ENCODE results near the gene TNFRSF19. TPM values are rescaled to one million over a fixed set of nuclear protein-coding genes. Genes with fewer than 3 reads are reported as not detected.

The TNFRSF19 gene
- total RNA-seq, 1 donor from 2014 or later, result 1.5 TPM

GRCh38 chr13:23600534-23600933 is 30.3 kb downstream of the TNFRSF19 start:
- no peak for DNase-seq (ENCODE audit: low spot score)

DNA sequence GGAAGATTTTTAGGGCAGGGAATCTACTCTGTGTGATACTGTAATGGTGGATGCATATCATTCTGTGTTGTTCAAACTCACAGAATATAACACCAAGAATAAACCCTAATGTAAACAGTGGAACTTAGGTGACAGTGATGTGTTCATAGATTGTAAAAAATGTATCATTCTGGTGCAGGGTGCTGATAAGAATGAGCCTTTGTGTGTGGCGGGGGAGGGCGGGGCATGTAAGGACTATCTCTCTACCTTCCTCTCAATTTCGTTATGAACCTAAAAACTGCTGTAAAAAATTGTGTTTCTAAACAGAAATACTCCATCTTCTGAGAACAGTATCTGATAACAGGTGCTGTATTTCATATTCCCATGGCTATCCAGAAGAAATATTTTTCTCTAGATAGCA is 35.6 kb downstream of the TNFRSF19 start:
- no peak for DNase-seq (ENCODE audit: low spot score)

- no peak for DNase-seq (ENCODE audit: low spot score)
Measured at GRCh38 chr13:23608138-23608537, 37.9 kb downstream of the TNFRSF19 start.

DNA sequence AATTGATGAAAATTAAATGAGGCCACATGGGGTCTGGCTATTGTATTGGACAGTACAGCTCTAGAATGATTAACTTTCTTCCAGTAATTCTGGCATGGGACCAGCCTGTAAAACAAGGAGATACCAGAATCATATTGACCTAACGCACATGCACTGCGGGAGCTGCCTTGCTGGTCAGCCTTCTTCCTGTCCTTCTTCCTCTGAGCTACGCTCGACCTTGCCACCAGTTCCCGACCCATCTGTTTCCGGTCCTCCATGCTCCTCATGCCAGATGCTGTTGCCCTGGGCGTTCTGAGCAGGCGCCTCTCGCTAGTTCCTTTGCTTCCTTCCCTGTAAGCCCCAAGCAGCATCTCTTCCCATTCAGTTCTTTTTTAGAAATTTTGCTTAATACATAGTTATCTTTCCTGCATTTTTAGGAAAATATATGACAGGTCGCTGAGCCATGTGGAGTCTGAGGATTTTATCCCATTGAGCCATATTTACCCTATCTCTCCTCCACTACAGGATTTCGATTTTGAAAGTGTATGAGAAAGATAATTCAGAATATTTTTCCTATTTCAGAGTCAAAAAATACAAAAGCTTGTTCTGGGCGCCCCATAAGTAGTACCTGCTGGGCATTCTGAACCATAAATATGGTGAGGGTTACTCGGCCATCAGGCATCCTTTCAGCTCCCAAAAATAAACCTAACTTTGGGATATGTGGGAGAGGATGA is 38.6 kb downstream of the TNFRSF19 start:
- no peak for DNase-seq (ENCODE audit: low spot score)

DNA sequence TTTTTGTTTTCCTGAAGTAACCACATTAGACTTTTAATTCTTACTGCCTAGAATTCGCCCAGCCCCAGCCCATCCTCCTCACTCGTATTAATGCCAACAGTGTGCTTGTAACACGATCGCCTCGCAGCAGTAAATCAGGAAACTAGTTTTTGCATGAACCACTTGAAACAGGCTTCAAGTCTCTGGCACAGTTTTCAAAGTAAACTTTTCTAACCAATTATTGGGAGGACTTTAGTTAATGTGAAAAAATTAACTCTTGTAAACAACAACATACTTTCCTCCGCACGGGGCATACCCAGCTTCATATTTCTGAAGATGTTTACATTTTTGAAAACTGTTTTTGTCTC is 39.2 kb downstream of the TNFRSF19 start:
- DNase-seq (ENCODE audit: low spot score), result no peak

DNA sequence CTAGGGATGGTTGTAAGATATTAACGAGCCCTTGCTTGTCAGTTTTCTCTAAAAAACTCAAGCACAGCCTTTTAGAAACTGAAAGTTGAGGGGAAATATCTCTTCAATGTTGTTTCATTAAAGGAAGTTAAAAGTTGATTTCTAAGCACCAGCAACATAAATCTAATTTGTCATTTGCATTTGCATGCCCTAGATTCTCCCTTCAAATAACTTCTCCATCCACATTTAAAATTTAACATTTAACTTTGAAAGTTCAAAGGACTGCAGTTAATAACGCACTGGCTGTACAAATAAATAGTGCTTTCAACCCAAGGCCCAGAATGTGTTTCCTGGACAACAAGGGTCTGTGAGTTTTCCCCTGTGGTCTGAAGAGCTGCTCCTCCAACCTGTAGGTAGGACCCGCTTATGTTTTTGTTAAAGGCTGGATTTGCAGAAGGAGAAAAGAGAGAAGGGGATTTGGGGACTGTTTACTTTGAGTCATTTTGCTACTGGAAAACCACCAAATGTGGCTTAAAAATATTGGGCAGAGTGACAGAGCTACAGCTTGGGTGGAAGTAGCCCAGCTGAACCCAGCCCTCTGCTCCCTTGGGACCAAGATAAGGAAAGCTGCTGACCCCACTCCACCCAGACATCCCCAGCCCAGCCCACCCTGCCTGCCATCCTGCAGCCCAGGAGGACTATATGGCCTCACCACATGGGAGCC is 39.8 kb downstream of the TNFRSF19 start:
- no peak for DNase-seq (ENCODE audit: low spot score)

GRCh38 chr13:23610966-23611491 is 40.8 kb downstream of the TNFRSF19 start:
- no peak for DNase-seq (ENCODE audit: low spot score)

GRCh38 chr13:23612182-23612581 is 42.0 kb downstream of the TNFRSF19 start:
- DNase-seq (ENCODE audit: low spot score), result no peak

- DNase-seq (ENCODE audit: low spot score), result no peak
Measured at GRCh38 chr13:23612731-23613130, 42.5 kb downstream of the TNFRSF19 start.

DNA sequence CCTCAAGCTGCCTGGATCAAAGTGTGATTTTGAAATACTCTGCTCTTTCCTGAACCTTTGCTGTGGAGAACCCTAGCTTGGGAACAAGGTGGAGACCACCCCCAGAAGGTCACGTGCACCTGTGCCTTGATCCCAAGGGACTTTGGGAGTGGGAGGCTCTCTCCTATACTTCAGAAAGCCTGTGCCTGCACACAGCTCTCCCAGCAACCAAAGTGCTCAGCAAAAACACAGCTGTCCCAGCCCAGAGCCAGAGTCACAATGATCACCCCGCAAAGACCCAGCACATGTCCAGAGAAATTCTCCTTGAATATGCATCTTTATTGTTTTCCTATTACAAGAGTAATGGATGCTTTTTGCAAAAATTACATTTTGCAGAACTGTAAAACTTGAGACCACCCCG is 43.4 kb downstream of the TNFRSF19 start:
- no peak for DNase-seq (ENCODE audit: low spot score)

GRCh38 chr13:23615395-23616081 is 45.3 kb downstream of the TNFRSF19 start:
- DNase-seq (ENCODE audit: low spot score), result no peak

- DNase-seq (ENCODE audit: low spot score), result no peak
Measured at GRCh38 chr13:23616228-23616627, 46.0 kb downstream of the TNFRSF19 start.

DNA sequence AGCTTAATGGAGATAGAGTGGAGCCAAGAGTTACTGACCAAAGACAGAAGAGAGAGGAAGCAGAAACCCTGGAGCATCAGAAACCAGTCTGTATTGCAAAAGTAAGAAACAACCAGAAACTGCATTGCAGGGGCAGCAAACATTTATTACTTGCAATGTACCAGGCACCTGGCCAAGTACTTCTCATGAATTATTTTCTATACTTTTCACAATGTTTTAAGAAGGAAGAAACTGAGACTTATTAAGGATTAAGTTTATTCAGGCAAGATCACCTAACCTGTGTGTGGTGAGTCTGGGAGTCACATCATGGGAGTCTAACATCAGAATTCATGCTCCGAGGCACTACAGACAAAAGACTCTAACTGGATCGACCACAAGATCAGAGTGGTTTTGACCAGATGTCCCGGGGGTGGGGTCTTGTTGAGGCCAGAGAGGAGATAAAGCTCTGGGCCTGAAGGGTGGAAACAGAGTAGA is 47.4 kb downstream of the TNFRSF19 start:
- DNase-seq (ENCODE audit: low spot score), result no peak

DNA sequence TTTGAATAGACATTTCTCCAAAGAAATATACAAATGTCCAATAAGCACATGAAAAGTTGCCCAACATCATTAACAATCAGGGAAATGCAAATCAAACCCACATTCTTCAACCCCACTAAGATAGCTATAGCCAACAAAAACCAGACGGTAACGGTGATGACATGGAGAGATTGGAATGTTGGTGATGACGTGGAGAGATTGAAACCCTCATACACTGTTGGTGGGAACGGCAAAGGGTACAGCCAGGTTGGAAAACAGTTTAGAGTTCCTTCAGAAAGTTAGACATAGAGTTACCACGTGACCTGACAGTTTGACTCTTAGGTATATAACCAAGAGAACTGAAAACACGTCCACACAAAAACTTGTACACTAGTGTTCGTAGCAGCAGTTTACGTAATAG is 48.1 kb downstream of the TNFRSF19 start:
- DNase-seq (ENCODE audit: low spot score), result no peak

- DNase-seq (ENCODE audit: low spot score), result no peak
Measured at GRCh38 chr13:23619068-23619855, 49.0 kb downstream of the TNFRSF19 start.

GRCh38 chr13:23620211-23620610 is 50.0 kb downstream of the TNFRSF19 start:
- DNase-seq (ENCODE audit: low spot score), result no peak

DNA sequence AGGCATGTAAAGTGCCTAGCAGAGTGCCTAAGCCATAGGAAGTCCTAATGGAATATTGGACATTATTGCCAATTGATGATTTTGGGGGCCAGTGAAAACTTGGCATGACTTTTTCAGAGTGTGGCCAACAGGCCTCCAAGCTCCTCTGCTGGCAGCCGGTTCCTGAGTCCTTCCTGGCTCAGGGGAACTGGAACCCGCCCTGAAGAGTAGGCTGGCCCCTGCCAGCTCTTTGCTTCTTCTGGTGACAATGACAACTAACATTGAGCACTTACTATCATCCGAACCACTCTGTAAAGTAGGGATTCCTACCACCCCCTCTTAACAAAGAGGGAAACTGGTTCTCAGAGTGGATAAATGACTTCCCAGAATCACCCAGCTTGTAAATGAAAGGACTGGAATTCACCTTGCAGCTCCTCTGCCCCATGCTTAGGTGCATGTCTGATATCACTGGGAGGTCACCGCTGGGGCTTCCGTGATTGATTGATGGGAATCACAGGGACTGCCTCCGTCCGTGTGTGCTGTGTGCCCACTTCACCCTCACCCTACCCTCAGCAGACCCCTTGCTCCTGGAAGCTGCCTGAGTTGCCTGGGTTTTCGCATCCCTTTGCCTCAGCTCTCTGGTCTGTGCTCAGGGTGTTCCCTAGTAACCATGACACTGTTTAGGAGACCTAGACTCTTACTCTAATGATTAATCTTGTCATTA is 50.6 kb downstream of the TNFRSF19 start:
- no peak for DNase-seq (ENCODE audit: low spot score)

GRCh38 chr13:23621316-23621645 is 51.1 kb downstream of the TNFRSF19 start:
- no peak for DNase-seq (ENCODE audit: low spot score)

GRCh38 chr13:23622985-23623384 is 52.8 kb downstream of the TNFRSF19 start:
- no peak for DNase-seq (ENCODE audit: low spot score)

- DNase-seq (ENCODE audit: low spot score), result no peak
Measured at GRCh38 chr13:23623394-23623793, 53.2 kb downstream of the TNFRSF19 start.

DNA sequence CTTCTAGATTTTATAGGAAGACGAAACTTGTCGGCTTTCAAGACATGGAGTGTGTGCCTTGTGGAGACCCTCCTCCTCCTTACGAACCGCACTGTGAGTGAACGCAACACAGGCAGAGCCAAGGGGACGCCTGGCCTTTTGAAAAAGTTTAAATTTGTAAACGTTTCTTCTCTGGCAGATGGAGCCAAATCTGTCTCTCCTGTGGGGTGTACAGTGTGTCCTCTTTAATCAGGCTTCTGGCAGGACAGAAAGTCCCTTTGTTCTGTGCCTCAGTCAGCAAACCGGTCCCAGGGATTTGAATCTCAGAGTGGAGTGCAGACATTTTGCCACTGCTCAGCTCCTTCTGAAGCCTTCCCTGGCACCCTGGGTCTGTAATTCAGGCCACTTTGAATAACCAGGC is 56.5 kb downstream of the TNFRSF19 start:
- no peak for DNase-seq (ENCODE audit: low spot score)

Data from mesenteric fat pad (tissue), 1 donor.